Thyroid gland (tissue), 4 donors: ENCODE measurements around the gene TMIE.

Experiments used
- CTCF ChIP-seq, 6 experiments: fragments of 200-600 bp in 3 of 6; fragments of 450-650 bp in 3 of 6; sonication (generic) in 3 of 6; IDR thresholded peaks; one replicate each; pipeline ENCODE4 v1.5.1; 2016 to 2019; ENCODE audit warnings: antibody characterized with exemption in 6 of 6, mild to moderate bottlenecking in 2 of 6, inconsistent platforms in 1 of 6, moderate library complexity in 1 of 6
- POLR2A ChIP-seq, 2 donors: fragments of 450-650 bp; IDR thresholded peaks; one replicate each; pipeline ENCODE4 v1.6.1; 2017; ENCODE audit warnings: antibody characterized with exemption in 2 of 2, mild to moderate bottlenecking in 2 of 2, moderate library complexity in 1 of 2

DNA sequence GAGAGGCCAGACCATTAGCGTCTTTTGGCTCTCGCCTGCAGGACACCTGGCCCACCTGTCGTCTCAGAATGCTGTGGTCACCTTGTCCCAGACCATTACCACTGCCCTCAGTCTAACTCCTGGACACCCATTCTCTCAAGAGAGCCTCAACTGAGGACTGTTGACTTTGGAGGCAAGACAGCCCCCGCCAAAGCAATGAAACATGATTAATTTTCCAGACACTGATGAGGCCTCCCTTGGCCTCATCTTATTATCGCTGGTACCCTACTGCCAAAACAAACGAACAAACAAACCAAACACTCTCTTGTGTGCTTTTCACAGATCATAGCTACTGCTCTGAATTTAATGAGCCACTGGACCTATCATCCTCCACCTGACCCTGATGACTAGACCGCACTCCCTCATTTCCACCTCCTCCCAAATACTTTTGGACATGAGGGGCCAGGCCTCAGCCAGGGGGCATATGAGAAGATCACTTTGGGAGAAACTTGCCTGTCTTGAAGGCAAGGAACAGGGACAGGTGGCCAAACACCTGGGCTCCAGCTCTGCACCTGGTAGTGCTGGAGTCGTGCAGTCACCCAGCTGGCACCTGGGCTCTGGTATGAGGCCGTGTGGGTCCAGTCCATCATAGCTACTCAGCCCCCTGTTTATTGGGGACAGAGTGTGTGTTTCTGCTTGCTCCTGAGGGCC lies 35.3 kb upstream of the TMIE start:
- no peak for TF ChIP-seq CTCF (IDR thresholded peaks at IDR 0.05)
- no peak for TF ChIP-seq POLR2A (IDR thresholded peaks at IDR 0.05)
